ENCODE results near the gene MYRIP. TPM values are rescaled to one million over a fixed set of nuclear protein-coding genes. Genes with fewer than 3 reads are reported as not detected.

Gene MYRIP
- polyA plus RNA-seq, 1 of the 3 experiments (the other 2 are of a cell fraction): 1.2 TPM

DNA sequence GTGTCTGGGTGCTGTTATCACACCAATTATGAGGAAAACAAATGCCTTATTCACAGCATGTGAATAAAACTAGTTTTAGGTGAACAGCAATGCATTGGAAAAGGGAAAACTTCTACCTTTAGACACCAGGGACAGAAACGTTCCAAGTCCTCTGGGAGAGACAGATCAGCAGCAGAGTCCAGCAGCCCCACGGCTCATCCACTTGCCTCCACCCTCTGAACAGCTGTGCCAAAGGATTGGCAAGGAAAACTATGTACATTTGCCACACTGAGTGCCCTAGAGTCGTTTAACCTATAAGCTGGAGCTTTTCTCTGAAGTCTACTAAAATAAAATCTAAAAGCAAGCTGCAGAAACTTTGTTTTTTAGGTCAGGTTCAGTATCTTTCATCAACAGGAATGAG is 392.4 kb downstream of the MYRIP start:
- Histone ChIP-seq H3K27ac (ENCODE audit: low read depth in 2 of 2, low read length in 1 of 2) (no peak overlapping the region), H3K4me2 (no peak overlapping the region), H3K27me3 (ENCODE audit: insufficient read depth) (no peaks in the 10 kb centered on the region), H4K20me1 (ENCODE audit: insufficient read depth) (no peaks in the 10 kb centered on the region), H3K36me3 (replicated peaks in 1 of 2; ENCODE audit: control insufficient read depth in 1 of 2, insufficient read depth in 2 of 2, low read length in 1 of 2) (no peaks in the 10 kb centered on the region), H3K4me1 (ENCODE audit: control insufficient read depth in 1 of 2, insufficient read depth in 2 of 2, low read depth in 1 of 2, low read length in 1 of 2) (no peaks in the 10 kb centered on the region; a peak in 1 of 4 replicates), H3K4me3 (ENCODE audit: low read depth in 2 of 2, low read length in 1 of 2) (no peak overlapping the region), H3K9me2 (no peaks in the 10 kb centered on the region), H3K9ac (no peak overlapping the region), H3K9me3 (no peaks in the 10 kb centered on the region), H2AFZ (ENCODE audit: low read depth) (no peak overlapping the region), H3K79me2 (ENCODE audit: insufficient read depth) (no peaks in the 10 kb centered on the region), H3F3A (replicated peaks; ENCODE audit: insufficient read depth) (no peaks in the 10 kb centered on the region)
- ChIA-PET POLR2A (no interaction called here), CTCF (interaction anchor here (2.1 kb wide), 2 partner anchors 10 to 115 kb away, joined by 5 to 8 read pairs; no protein-coding TSS in a partner anchor)
- WGBS (ENCODE audit: low lambda C conversion rate): 26% methylated on average over 3 of the region's 3 CpGs
- DNase-seq: no peak
- no peak for TF ChIP-seq NFIC (IDR thresholded peaks at IDR 0.05; ENCODE audit: borderline replicate concordance)
- no peak for TF ChIP-seq SMC3 (IDR thresholded peaks at IDR 0.05; ENCODE audit: low read depth, low read length)
- TF ChIP-seq, protein P1, sequence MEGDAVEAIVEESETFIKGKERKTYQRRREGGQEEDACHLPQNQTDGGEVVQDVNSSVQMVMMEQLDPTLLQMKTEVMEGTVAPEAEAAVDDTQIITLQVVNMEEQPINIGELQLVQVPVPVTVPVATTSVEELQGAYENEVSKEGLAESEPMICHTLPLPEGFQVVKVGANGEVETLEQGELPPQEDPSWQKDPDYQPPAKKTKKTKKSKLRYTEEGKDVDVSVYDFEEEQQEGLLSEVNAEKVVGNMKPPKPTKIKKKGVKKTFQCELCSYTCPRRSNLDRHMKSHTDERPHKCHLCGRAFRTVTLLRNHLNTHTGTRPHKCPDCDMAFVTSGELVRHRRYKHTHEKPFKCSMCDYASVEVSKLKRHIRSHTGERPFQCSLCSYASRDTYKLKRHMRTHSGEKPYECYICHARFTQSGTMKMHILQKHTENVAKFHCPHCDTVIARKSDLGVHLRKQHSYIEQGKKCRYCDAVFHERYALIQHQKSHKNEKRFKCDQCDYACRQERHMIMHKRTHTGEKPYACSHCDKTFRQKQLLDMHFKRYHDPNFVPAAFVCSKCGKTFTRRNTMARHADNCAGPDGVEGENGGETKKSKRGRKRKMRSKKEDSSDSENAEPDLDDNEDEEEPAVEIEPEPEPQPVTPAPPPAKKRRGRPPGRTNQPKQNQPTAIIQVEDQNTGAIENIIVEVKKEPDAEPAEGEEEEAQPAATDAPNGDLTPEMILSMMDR (IDR thresholded peaks at IDR 0.05): no peak
- TF ChIP-seq ELF1 (IDR thresholded peaks at IDR 0.05): no peak
- no peak for TF ChIP-seq POLR2AphosphoS5 (IDR thresholded peaks at IDR 0.05; ENCODE audit: low read depth, low read length)
- TF ChIP-seq MXI1 (IDR thresholded peaks at IDR 0.05; ENCODE audit: low read depth, low read length): no peak
- TF ChIP-seq, protein P2, sequence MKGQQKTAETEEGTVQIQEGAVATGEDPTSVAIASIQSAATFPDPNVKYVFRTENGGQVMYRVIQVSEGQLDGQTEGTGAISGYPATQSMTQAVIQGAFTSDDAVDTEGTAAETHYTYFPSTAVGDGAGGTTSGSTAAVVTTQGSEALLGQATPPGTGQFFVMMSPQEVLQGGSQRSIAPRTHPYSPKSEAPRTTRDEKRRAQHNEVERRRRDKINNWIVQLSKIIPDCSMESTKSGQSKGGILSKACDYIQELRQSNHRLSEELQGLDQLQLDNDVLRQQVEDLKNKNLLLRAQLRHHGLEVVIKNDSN (IDR thresholded peaks at IDR 0.05; ENCODE audit: borderline replicate concordance, low read depth): no peak
- TF ChIP-seq GABPA (IDR thresholded peaks at IDR 0.05; ENCODE audit: low read depth): no peak
- TF ChIP-seq YY1 (IDR thresholded peaks at IDR 0.05; ENCODE audit: low read depth): no peak
- no peak for TF ChIP-seq SIN3A (IDR thresholded peaks at IDR 0.05; ENCODE audit: borderline replicate concordance, low read depth, low read length)
- TF ChIP-seq TCF12 (IDR thresholded peaks at IDR 0.05): no peak
- TF ChIP-seq EP300 (IDR thresholded peaks at IDR 0.05; ENCODE audit: borderline replicate concordance in 1 of 2, low read depth in 1 of 2, low read length in 1 of 2): no peak
- TF ChIP-seq, protein P3, sequence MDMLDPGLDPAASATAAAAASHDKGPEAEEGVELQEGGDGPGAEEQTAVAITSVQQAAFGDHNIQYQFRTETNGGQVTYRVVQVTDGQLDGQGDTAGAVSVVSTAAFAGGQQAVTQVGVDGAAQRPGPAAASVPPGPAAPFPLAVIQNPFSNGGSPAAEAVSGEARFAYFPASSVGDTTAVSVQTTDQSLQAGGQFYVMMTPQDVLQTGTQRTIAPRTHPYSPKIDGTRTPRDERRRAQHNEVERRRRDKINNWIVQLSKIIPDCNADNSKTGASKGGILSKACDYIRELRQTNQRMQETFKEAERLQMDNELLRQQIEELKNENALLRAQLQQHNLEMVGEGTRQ (IDR thresholded peaks at IDR 0.05; ENCODE audit: borderline replicate concordance, low read depth, low read length): no peak

DNA sequence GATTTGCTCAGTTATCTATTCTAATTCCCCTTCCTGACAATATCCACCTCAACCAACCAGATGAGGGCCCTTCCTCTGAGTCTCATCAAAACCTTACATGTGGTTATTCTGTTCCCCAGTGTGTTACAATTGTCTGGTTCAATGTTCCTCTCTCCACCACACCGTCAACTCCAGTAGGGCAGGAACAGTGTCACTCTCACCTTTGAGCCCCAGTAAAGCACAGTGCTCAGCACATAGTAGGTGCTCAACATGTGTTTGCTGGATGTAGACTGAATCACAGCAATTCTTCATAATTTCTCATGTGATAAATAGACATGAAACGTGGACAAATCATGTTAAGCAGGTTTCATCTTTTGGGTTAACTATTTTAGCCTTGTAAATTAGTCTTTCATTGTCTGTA is 397.1 kb downstream of the MYRIP start:
- no peaks in the 10 kb centered on the region for H3F3A ChIP-seq (replicated peaks; ENCODE audit: insufficient read depth)
- CTCF ChIA-PET: no interaction called here
- POLR2A ChIA-PET: no interaction called here

More for the DNA sequence above, 397.1 kb downstream of the MYRIP start:
- H3K4me1 ChIP-seq (ENCODE audit: control insufficient read depth in 1 of 2, insufficient read depth in 2 of 2, low read depth in 1 of 2, low read length in 1 of 2): no peaks in the 10 kb centered on the region
- no peaks in the 10 kb centered on the region for H3K36me3 ChIP-seq (replicated peaks in 1 of 2; ENCODE audit: control insufficient read depth in 1 of 2, insufficient read depth in 2 of 2, low read length in 1 of 2)
- no peaks in the 10 kb centered on the region for H3K9me3 ChIP-seq
- no peak overlapping the region for H3K27ac ChIP-seq (ENCODE audit: low read depth in 2 of 2, low read length in 1 of 2)
- no peak overlapping the region for H3K4me2 ChIP-seq
- no peaks in the 10 kb centered on the region for H3K27me3 ChIP-seq (ENCODE audit: insufficient read depth)
- whole genome bisulfite sequencing (ENCODE audit: low lambda C conversion rate): 55% methylated on average over 2 of the region's 2 CpGs
- no peak for DNase-seq
- H2AFZ ChIP-seq (ENCODE audit: low read depth): no peak overlapping the region
- H3K9ac ChIP-seq: no peak overlapping the region
- no peak overlapping the region for H3K4me3 ChIP-seq (ENCODE audit: low read depth in 2 of 2, low read length in 1 of 2)
- H3K9me2 ChIP-seq: no peaks in the 10 kb centered on the region
- no peak for TF ChIP-seq RAD21 (IDR thresholded peaks at IDR 0.05; ENCODE audit: low read length)
- TF ChIP-seq CHD2 (IDR thresholded peaks at IDR 0.05; ENCODE audit: low read length, partially characterized antibody): no peak
- H3K79me2 ChIP-seq (ENCODE audit: insufficient read depth): no peaks in the 10 kb centered on the region
- H4K20me1 ChIP-seq (ENCODE audit: insufficient read depth): no peaks in the 10 kb centered on the region

Measured in SK-N-SH (cell line).